T-helper 9 cell (primary cell): ENCODE data around the gene HSPB7.
"Not testable (repeated sequence)": the region's sequence is repeated elsewhere in the genome, so short reads cannot be mapped to it uniquely, and the experiment has no call there.

Experiments used
- DNase-seq: peaks from one replicate; pipeline ENCODE4 v3.0.0-alpha.2; 2020

HSPB7 gene

GRCh38 chr1:16021681-16022080, 3.8 kb upstream of the HSPB7 start, which contains the start of gene CLCNKA:
TSS of gene CLCNKA (plus strand) at chr1:16022036. CDS start at chr1:16022620, 584 bp downstream.
- DNase-seq = no peak

GRCh38 chr1:16020878-16021277, 3.0 kb upstream of the HSPB7 start:
- not testable (repeated sequence) for DNase-seq

- DNase-seq = no peak
Observed at GRCh38 chr1:16020325-16020724, 2.5 kb upstream of the HSPB7 start.

- no peak for DNase-seq
Observed at GRCh38 chr1:16019644-16020277, 1.9 kb upstream of the HSPB7 start.

- no peak for DNase-seq
Observed at GRCh38 chr1:16018749-16019643, 1.2 kb upstream of the HSPB7 start.

GRCh38 chr1:16018308-16018707, 465 bp upstream of the HSPB7 start:
- DNase-seq = no peak

- no peak for DNase-seq
Observed at GRCh38 chr1:16017076-16017460, 775 bp downstream of the HSPB7 start.

GRCh38 chr1:16015960-16016901, 1.6 kb downstream of the HSPB7 start:
- DNase-seq = no peak

- no peak for DNase-seq
Observed at GRCh38 chr1:16015491-16015890, 2.4 kb downstream of the HSPB7 start.

- DNase-seq = no peak
Observed at GRCh38 chr1:16014509-16015482, 3.0 kb downstream of the HSPB7 start.

- no peak for DNase-seq
Observed at GRCh38 chr1:16013908-16014258, 4.0 kb downstream of the HSPB7 start.

GRCh38 chr1:16013220-16013907, 4.5 kb downstream of the HSPB7 start:
- DNase-seq = no peak

- DNase-seq = no peak
Observed at GRCh38 chr1:16012590-16013219, 5.1 kb downstream of the HSPB7 start.

- no peak for DNase-seq
Observed at GRCh38 chr1:16011936-16012589, 5.8 kb downstream of the HSPB7 start.

GRCh38 chr1:16010837-16011236, 7.0 kb downstream of the HSPB7 start:
- DNase-seq = no peak

GRCh38 chr1:16009678-16010077, 8.2 kb downstream of the HSPB7 start:
- DNase-seq = no peak

GRCh38 chr1:16009030-16009460, 8.8 kb downstream of the HSPB7 start:
- DNase-seq = peak; percentile 69

GRCh38 chr1:16007671-16008341, 10.0 kb downstream of the HSPB7 start:
- DNase-seq = no peak
